Epithelial cell of esophagus (primary cell): ENCODE data around the gene HTT.

Experiments used
- DNase-seq: peaks from one replicate; pipeline ENCODE4 v3.0.0; 2010; ENCODE audit warnings: low read depth
- H3K4me3 ChIP-seq: 2 replicates; pipeline ENCODE4 v1.5.1; 2011; ENCODE audit warnings: mild to moderate bottlenecking, low read length, control low read depth
- CTCF ChIP-seq: IDR thresholded peaks from 2 replicates; pipeline ENCODE4 v1.5.1; 2011; ENCODE audit warnings: low read depth, mild to moderate bottlenecking, low read length, control low read depth, inconsistent platforms; ENCODE audit not compliant: insufficient read depth; ENCODE audit errors: missing control alignments

Gene HTT

GRCh38 chr4:3257103-3257555 is 182.6 kb downstream of the HTT start:
- no peak overlapping the region for H3K4me3 ChIP-seq
- peak; percentile 57 for DNase-seq
- no peak for TF ChIP-seq CTCF

GRCh38 chr4:3257556-3258482 is 183.3 kb downstream of the HTT start:
- TF ChIP-seq CTCF = no peak
- no peak overlapping the region for H3K4me3 ChIP-seq
- DNase-seq = peak; percentile 87

- DNase-seq = no peak
- no peak overlapping the region for H3K4me3 ChIP-seq
- TF ChIP-seq CTCF = no peak
Measured at GRCh38 chr4:3261411-3262207, 187.1 kb downstream of the HTT start.

GRCh38 chr4:3262208-3263052 is 187.9 kb downstream of the HTT start:
- no peak overlapping the region for H3K4me3 ChIP-seq
- no peak for DNase-seq
- TF ChIP-seq CTCF = no peak

- no peak for DNase-seq
Measured at GRCh38 chr4:3263053-3263875, 188.8 kb downstream of the HTT start.

More at GRCh38 chr4:3263053-3263875, 188.8 kb downstream of the HTT start:
- TF ChIP-seq CTCF = no peak
- H3K4me3 ChIP-seq = no peak overlapping the region
